Measurements from ENCODE around the gene IRF2BP1. TPM values are rescaled to one million over a fixed set of nuclear protein-coding genes. Genes with fewer than 3 reads are reported as not detected.

IRF2BP1 gene
- total and polyA plus RNA-seq, 8 donors = 13.7 to 24.7 (median 19.2) TPM

DNA sequence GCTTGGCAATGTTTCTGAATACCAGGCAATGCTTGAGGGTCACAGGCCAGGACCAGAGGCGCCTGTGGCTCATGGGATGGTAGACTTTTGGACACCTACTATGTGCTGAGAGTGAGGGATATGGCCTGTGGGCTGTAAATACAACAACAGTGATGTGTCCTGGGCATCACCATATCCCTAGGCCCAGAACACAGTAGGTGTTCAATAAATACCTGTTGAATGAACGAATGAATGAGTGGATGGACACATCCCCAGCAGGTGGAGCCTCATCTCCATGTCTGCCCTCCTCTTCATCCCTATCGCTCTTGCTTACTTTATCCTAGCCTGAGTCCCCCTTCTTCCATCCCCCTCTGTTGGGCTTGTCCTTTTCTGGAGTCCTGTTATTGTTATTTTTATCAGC lies 45.1 kb upstream of the IRF2BP1 start:
- Histone ChIP-seq H3K4me1 (peaks cover 2 to 8% of the 10 kb centered on the region in 2 donors), H3K36me3 (no peaks in the 10 kb centered on the region), H3K27me3 (peaks cover 0 to 44% of the 10 kb centered on the region in 2 donors), H3K27ac (no peak overlapping the region), H3K9me3 (no peaks in the 10 kb centered on the region), H3K4me3 (no peak overlapping the region)
- DNase-seq (no peak), ATAC-seq (no peak)
- TF ChIP-seq, protein P1, sequence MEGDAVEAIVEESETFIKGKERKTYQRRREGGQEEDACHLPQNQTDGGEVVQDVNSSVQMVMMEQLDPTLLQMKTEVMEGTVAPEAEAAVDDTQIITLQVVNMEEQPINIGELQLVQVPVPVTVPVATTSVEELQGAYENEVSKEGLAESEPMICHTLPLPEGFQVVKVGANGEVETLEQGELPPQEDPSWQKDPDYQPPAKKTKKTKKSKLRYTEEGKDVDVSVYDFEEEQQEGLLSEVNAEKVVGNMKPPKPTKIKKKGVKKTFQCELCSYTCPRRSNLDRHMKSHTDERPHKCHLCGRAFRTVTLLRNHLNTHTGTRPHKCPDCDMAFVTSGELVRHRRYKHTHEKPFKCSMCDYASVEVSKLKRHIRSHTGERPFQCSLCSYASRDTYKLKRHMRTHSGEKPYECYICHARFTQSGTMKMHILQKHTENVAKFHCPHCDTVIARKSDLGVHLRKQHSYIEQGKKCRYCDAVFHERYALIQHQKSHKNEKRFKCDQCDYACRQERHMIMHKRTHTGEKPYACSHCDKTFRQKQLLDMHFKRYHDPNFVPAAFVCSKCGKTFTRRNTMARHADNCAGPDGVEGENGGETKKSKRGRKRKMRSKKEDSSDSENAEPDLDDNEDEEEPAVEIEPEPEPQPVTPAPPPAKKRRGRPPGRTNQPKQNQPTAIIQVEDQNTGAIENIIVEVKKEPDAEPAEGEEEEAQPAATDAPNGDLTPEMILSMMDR (IDR thresholded peaks at IDR 0.05) = no peak
- intact Hi-C loops (cut with DNase I) = no loop called here

DNA sequence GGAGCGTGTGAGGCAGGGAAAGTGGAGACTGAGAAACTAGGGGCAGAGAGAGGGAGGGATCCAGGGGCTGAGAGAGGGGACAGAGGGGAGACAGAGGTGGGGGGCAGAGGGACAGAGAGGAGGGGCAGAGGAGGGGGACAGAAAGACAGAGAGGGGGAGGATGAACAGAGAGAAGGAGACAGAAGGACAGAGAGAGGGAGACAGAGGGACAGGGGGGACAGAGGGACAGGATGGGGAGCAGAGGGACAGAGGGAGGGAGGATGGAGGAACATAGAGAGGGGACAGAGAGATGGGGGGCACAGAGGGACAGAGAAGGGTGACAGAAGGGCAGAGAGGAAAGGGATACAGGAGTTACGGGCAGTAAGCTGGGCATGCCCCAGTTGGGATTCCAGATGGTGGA lies 43.3 kb upstream of the IRF2BP1 start:
- H3K4me3 ChIP-seq = no peak overlapping the region
- H3K27me3 ChIP-seq = peaks cover 0 to 26% of the 10 kb centered on the region in 2 donors
- DNase-seq = no peak
- no peaks in the 10 kb centered on the region for H3K36me3 ChIP-seq
- H3K9me3 ChIP-seq = no peaks in the 10 kb centered on the region
- TF ChIP-seq, protein P1 (IDR thresholded peaks at IDR 0.05) = no peak
- H3K4me1 ChIP-seq = peaks cover 2 to 8% of the 10 kb centered on the region in 2 donors
- no peak overlapping the region for H3K27ac ChIP-seq
- intact Hi-C loops (cut with DNase I) = no loop called here
- ATAC-seq = no peak

DNA sequence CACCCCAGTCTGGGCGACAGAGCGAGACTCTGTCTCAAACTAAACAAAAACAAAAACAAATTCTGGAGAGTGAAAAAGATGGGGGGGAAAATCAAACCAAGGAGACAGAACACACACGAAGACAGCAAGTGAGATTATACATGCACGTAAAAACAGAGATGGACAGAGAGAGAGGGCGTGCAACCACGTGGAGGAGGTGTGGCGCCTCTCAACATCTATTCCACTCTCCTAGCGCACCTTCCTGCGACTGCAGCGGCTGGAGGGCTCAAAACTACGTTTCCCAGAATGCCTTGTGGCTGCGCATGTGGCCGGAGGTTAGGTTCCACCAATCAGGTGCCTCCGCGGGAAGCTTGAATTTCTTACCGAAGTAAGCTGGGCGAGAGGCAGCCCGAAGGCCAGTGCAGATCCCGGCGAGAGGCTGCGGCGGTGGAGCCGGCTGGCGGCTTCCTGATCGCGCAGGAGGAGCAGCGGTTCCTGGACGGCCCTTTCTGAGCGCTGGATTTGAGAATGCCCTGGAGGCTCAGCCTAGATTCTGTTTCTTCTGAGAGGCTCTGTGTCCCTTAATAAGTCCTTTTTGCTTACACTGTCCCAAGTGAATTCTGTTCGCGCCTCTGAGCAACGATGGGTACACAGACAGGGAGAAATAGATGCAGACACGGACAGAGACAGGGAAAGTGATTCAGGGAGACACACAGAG lies 41.8 kb upstream of the IRF2BP1 start:
- no peak overlapping the region for H3K4me3 ChIP-seq
- H3K27ac ChIP-seq = no peak overlapping the region
- peaks cover 2 to 8% of the 10 kb centered on the region in 2 donors for H3K4me1 ChIP-seq
- peak; percentile 96 for ATAC-seq
- TF ChIP-seq, protein P1 (IDR thresholded peaks at IDR 0.05) = no peak
- intact Hi-C loops (cut with DNase I) = no loop called here
- DNase-seq = peak; percentile 82 to 91 (median 90)
- H3K9me3 ChIP-seq = no peaks in the 10 kb centered on the region
- H3K36me3 ChIP-seq = no peaks in the 10 kb centered on the region
- peaks cover 0 to 16% of the 10 kb centered on the region in 2 donors for H3K27me3 ChIP-seq

GRCh38 chr19:45924891-45925447 lies 39.0 kb upstream of the IRF2BP1 start:
- intact Hi-C loops (cut with DNase I) = no loop called here
- Histone ChIP-seq H3K9me3 (no peaks in the 10 kb centered on the region), H3K4me1 (peaks cover 2 to 8% of the 10 kb centered on the region in 2 donors), H3K27ac (no peak overlapping the region), H3K27me3 (peaks cover 0 to 9% of the 10 kb centered on the region in 2 donors), H3K4me3 (no peak overlapping the region), H3K36me3 (no peaks in the 10 kb centered on the region)
- no peak for DNase-seq
- TF ChIP-seq, protein P1 (IDR thresholded peaks at IDR 0.05) = no peak
- ATAC-seq = no peak

DNA sequence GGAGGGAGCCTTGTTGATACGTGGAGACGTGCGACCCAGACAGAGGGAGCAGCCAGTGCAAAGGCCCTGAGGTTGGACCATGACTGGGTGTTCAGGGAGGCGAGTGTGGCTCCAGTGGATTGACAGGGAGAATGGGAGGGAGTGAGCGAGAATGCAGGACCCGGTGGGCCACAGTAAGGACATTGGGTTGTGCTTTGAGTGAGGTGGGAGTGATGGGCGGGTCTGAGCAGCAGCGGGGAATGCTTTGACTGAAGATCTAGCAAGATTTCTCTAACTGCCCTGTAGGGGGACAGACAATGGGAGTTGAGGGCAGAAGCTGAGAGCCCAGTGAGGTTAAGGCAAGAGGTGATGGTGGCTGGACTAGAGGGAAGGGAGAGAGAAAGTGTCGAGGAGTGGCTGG lies 36.3 kb upstream of the IRF2BP1 start:
- Histone ChIP-seq H3K27me3 (peaks cover 0 to 27% of the 10 kb centered on the region in 2 donors), H3K9me3 (no peaks in the 10 kb centered on the region), H3K27ac (no peak overlapping the region), H3K4me3 (no peak overlapping the region), H3K36me3 (no peaks in the 10 kb centered on the region), H3K4me1 (no peaks in the 10 kb centered on the region)
- ATAC-seq (no peak), DNase-seq (no peak)
- intact Hi-C loops (cut with DNase I) = no loop called here
- TF ChIP-seq, protein P1 (IDR thresholded peaks at IDR 0.05) = no peak
